ENCODE results near the gene MGP. TPM values are rescaled to one million over a fixed set of nuclear protein-coding genes. Genes with fewer than 3 reads are reported as not detected.

The MGP gene
- total RNA-seq, 4 donors from 2014 or later: 604 to 929 (median 711) TPM

DNA sequence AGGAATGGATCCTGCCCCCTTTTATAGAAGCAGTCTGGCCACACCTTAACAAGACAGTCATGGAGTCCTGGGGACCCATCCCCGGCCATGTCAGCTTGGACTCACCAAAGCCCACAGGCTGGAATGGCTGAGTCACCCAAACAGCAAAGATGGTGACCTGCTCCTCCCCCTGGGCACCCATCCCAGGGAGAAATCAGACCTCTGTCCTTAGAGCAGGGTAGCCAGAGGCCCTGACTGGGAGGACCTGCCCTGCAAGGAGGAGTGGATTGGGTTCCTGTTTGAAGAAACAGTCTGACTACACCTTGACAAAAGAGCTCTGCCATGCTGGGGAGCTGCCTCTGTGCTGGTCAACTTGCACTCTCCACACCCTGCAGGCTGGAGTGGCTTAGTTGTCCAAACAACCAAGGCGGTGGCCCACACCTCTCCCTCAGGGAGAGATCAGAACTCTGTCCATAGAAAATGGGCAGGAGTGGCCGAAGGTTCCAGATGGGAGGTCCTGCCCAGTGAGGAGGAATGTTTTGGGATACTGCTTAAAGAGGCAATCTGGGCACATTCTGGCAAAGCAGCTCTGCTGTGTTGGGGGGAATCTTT is 16.6 kb downstream of the MGP start:
- intact Hi-C loops (cut with DNase I): no loop called here
- 94% methylated on average over 2 of the region's 3 CpGs for WGBS

DNA sequence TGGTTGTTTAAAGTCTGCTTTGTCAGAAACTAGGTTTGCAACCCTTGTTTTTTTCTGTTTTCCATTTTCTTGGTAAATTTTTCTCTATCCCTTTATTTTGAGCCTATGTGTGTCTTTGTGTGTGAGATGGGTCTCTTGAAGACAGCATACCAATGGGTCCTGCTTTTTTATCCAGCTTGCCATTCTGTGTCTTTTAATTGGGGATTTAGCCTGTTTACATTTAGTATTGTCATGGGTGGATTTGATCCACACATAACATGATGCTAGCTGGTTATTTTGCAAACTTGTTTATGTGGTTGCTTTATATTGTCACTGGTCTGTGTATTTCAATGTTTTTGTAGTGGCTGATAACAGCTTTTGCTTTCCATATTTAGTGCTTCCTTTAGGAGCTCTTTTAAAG is 25.2 kb downstream of the MGP start:
- no peaks in the 10 kb centered on the region for H3K4me1 ChIP-seq
- H3K36me3 ChIP-seq: no peaks in the 10 kb centered on the region
- no peak overlapping the region for H3K27ac ChIP-seq (replicated peaks in 1 of 4)
- peaks cover 0 to 15% (median 10%) of the 10 kb centered on the region in 4 donors for H3K9me3 ChIP-seq
- DNase-seq (ENCODE audit: extremely low spot score): no peak
- intact Hi-C loops (cut with DNase I): no loop called here
- no peak overlapping the region for H3K4me3 ChIP-seq
- H3K27me3 ChIP-seq: no peaks in the 10 kb centered on the region
- no peak for TF ChIP-seq POLR2A (IDR thresholded peaks at IDR 0.05; ENCODE audit: low read depth)
- no peak for TF ChIP-seq POLR2AphosphoS5 (IDR thresholded peaks at IDR 0.05)
- TF ChIP-seq, protein P1, sequence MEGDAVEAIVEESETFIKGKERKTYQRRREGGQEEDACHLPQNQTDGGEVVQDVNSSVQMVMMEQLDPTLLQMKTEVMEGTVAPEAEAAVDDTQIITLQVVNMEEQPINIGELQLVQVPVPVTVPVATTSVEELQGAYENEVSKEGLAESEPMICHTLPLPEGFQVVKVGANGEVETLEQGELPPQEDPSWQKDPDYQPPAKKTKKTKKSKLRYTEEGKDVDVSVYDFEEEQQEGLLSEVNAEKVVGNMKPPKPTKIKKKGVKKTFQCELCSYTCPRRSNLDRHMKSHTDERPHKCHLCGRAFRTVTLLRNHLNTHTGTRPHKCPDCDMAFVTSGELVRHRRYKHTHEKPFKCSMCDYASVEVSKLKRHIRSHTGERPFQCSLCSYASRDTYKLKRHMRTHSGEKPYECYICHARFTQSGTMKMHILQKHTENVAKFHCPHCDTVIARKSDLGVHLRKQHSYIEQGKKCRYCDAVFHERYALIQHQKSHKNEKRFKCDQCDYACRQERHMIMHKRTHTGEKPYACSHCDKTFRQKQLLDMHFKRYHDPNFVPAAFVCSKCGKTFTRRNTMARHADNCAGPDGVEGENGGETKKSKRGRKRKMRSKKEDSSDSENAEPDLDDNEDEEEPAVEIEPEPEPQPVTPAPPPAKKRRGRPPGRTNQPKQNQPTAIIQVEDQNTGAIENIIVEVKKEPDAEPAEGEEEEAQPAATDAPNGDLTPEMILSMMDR (IDR thresholded peaks at IDR 0.05): no peak
- no peak for TF ChIP-seq EP300 (IDR thresholded peaks at IDR 0.05)

More for the DNA sequence above, 16.6 kb downstream of the MGP start:
- H3K27me3 ChIP-seq: no peaks in the 10 kb centered on the region
- H3K9me3 ChIP-seq: peaks cover 0 to 6% (median 0%) of the 10 kb centered on the region in 4 donors
- DNase-seq (ENCODE audit: extremely low spot score): no peak
- TF ChIP-seq POLR2A (IDR thresholded peaks at IDR 0.05; ENCODE audit: low read depth): no peak
- H3K36me3 ChIP-seq: no peaks in the 10 kb centered on the region
- no peak overlapping the region for H3K4me3 ChIP-seq
- no peak overlapping the region for H3K27ac ChIP-seq (replicated peaks in 1 of 4)
- peaks cover 0 to 11% (median 0%) of the 10 kb centered on the region in 4 donors for H3K4me1 ChIP-seq

DNA sequence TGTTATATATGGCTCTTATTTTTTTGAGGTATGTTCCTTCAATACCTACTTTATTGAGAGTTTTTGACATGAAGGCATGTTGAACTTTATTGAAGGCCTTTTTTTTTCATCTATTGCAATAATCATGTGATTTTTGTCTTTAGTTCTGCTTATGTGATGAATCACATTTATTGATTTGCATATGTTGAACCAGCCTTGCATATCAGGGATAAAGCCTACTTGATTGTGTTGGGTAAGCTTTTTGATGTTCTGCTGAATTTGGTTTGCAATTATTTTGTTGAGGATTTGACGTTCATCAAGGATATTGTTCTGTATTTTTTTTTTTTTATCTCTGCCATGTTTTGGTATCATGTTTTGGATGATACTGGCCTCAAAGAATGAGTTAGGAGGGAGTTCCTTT is 27.1 kb downstream of the MGP start:
- Histone ChIP-seq H3K27me3 (no peaks in the 10 kb centered on the region), H3K36me3 (no peaks in the 10 kb centered on the region), H3K27ac (replicated peaks in 1 of 4) (no peak overlapping the region), H3K9me3 (peaks cover 0 to 15% (median 10%) of the 10 kb centered on the region in 4 donors), H3K4me3 (no peak overlapping the region), H3K4me1 (peaks cover 0 to 13% (median 10%) of the 10 kb centered on the region in 4 donors)
- intact Hi-C loops (cut with DNase I): no loop called here
- TF ChIP-seq EP300 (IDR thresholded peaks at IDR 0.05) (no peak), POLR2AphosphoS5 (IDR thresholded peaks at IDR 0.05) (no peak), POLR2A (IDR thresholded peaks at IDR 0.05; ENCODE audit: low read depth) (no peak)
- TF ChIP-seq, protein P1 (IDR thresholded peaks at IDR 0.05): no peak
- WGBS: 90% methylated on average over 1 of the region's 1 CpG
- no peak for DNase-seq (ENCODE audit: extremely low spot score)

DNA sequence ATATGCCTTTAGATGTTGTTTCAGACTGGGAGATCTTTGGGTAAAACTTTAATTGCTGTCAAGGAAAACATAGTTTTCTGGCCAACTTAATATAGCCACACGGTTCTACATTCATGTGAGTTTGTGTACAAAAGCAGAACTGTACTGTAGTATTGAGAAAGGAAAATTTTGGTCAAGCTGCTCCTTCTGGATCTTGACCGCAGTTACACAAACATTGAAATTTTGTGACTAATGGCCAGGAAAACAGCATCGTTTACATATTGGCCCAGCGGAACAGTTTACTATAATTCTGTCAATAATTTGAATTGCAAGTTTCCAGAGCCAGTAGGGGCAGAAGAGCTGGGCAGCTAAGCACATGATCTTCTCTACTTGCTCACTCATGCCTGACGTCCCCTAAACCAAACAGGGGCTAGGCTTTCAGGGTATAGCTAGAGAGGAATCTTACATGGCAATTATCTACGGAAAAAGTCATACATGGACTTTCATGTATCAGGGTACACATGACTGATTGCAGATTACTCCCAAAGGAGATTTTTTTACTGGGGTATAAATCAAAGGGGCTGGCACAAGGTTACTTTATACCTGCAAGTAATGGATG is 31.0 kb downstream of the MGP start:
- Histone ChIP-seq H3K4me1 (peaks cover 0 to 13% (median 11%) of the 10 kb centered on the region in 4 donors), H3K9me3 (peaks cover 0 to 3% (median 0%) of the 10 kb centered on the region in 4 donors), H3K27me3 (no peaks in the 10 kb centered on the region), H3K27ac (replicated peaks in 1 of 4) (no peak overlapping the region), H3K4me3 (no peak overlapping the region), H3K36me3 (no peaks in the 10 kb centered on the region)
- DNase-seq (ENCODE audit: extremely low spot score): no peak
- TF ChIP-seq POLR2A (IDR thresholded peaks at IDR 0.05; ENCODE audit: low read depth): no peak
- TF ChIP-seq, protein P1 (IDR thresholded peaks at IDR 0.05): no peak
- intact Hi-C loops (cut with DNase I): no loop called here
- 69% methylated on average over 6 of the region's 6 CpGs for WGBS

DNA sequence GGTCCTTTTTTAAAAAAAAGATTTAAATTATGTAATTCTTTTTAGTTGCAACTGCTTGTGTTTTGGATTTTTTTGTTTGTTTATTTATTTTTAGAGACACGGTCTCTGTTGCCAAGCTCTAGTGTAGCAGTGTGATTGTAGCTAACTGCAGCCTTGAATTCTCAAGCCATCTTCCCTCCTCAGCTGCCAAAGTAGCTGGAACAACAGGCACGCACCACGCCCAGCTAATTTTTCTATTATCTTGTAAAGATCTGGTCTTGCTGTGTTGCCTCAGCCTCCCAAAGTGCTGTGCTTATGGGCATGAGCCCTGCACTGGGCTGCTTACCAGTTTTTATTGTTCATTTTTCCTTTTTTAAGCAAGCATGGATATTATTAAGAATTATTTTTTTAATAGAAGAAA is 31.7 kb downstream of the MGP start:
- no peak for DNase-seq (ENCODE audit: extremely low spot score)
- WGBS: 57% methylated on average over 3 of the region's 3 CpGs

More for the DNA sequence above, 31.7 kb downstream of the MGP start:
- Histone ChIP-seq H3K9me3 (no peaks in the 10 kb centered on the region), H3K27ac (replicated peaks in 1 of 4) (no peak overlapping the region), H3K27me3 (no peaks in the 10 kb centered on the region), H3K4me1 (peaks cover 0 to 19% (median 12%) of the 10 kb centered on the region in 4 donors), H3K36me3 (no peaks in the 10 kb centered on the region), H3K4me3 (no peak overlapping the region)
- TF ChIP-seq, protein P1 (IDR thresholded peaks at IDR 0.05): no peak
- TF ChIP-seq POLR2AphosphoS5 (IDR thresholded peaks at IDR 0.05): no peak
- TF ChIP-seq POLR2A (IDR thresholded peaks at IDR 0.05; ENCODE audit: low read depth): no peak
- no peak for TF ChIP-seq EP300 (IDR thresholded peaks at IDR 0.05)
- intact Hi-C loops (cut with DNase I): no loop called here

All from esophagus muscularis mucosa (tissue), 4 donors.